ENCODE data around the gene INTU. TPM values are rescaled to one million over a fixed set of nuclear protein-coding genes. Genes with fewer than 3 reads are reported as not detected.

INTU gene
- total RNA-seq (2022; extraction: Qiagen RNA extraction; ENCODE audit: low read depth), result 1.0 to 1.5 TPM (median 1.1 TPM) in 5 replicates

GRCh38 chr4:127632420-127633403, at the start of gene INTU:
INTU (plus strand) TSS chr4:127632957; CDS start chr4:127633035, 78 bp downstream.

DNA sequence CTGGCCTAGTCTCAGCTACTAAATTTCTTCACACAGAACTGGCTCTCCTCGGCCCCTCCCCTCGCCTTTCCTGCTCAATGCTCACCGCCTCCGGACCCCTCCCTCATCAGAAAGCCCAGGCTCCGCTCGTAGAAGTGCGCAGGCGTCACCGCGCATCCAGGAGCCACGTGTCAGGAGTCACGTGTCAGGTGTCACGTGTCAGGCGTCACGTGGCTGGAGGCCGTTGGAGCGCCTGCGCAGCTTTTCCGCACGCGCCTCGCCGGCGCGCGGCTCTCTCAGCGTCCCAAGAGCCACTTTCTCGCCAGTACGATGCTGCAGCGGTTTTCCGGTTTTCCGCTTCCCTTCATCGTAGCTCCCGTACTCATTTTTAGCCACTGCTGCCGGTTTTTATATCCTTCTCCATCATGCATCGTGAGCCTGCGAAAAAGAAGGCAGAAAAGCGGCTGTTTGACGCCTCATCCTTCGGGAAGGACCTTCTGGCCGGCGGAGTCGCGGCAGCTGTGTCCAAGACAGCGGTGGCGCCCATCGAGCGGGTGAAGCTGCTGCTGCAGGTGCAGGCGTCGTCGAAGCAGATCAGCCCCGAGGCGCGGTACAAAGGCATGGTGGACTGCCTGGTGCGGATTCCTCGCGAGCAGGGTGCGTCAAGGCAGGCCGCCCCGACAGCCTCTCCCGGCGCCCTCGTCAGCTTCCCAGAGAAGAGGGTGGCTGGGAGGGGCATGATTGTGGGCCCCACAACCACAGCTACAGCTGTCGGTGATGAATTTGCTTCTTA, 97.6 kb downstream of the INTU start, which contains the start of gene SLC25A31:
Gene SLC25A31, plus strand, starts transcription at position 259 of the 772 bp plus-strand sequence. Its CDS starts 146 bp downstream, at position 405.

Other genes with a start within 250 kb of the INTU start
- not detected in 5 replicates for gene SLC25A31, start 97.4 kb downstream of the INTU start, total RNA-seq (2022; extraction: Qiagen RNA extraction; ENCODE audit: low read depth)
- 6.8 to 9.0 TPM (median 7.3 TPM) in 5 replicates for gene HSPA4L, start 149.4 kb downstream of the INTU start, total RNA-seq (2022; extraction: Qiagen RNA extraction; ENCODE audit: low read depth)
- gene PLK4, start 247.9 kb downstream of the INTU start, total RNA-seq (2022; extraction: Qiagen RNA extraction; ENCODE audit: low read depth), result 11.0 to 16.1 TPM (median 15.5 TPM) in 5 replicates

All from A549 treated with GW870086 at 1 μM for 4 hours (cell line).